ENCODE data around the gene GSE1.

Gene GSE1

DNA sequence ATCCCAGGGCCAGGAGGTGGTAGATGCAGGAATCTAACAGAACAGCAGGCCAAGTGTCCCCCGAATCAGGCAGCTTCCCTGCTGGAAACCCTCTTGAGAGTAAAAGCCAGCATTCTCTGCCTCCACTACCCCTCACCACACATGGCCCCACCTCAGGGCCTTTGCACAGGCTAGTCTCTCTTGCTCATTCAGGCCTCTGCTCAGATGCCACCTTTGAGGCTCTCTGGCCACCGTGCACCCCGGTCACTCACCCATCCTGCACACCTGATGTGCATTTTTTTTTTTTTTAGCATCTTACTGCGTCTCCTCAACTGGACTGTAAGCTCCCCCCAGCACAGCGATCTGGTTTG lies 34.5 kb upstream of the GSE1 start:
- H3K27ac ChIP-seq (replicated peaks) = no peak overlapping the region
- TF ChIP-seq, protein P1, sequence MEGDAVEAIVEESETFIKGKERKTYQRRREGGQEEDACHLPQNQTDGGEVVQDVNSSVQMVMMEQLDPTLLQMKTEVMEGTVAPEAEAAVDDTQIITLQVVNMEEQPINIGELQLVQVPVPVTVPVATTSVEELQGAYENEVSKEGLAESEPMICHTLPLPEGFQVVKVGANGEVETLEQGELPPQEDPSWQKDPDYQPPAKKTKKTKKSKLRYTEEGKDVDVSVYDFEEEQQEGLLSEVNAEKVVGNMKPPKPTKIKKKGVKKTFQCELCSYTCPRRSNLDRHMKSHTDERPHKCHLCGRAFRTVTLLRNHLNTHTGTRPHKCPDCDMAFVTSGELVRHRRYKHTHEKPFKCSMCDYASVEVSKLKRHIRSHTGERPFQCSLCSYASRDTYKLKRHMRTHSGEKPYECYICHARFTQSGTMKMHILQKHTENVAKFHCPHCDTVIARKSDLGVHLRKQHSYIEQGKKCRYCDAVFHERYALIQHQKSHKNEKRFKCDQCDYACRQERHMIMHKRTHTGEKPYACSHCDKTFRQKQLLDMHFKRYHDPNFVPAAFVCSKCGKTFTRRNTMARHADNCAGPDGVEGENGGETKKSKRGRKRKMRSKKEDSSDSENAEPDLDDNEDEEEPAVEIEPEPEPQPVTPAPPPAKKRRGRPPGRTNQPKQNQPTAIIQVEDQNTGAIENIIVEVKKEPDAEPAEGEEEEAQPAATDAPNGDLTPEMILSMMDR (IDR thresholded peaks at IDR 0.05; ENCODE audit: insufficient read depth, low read length) = no peak
- no peak for TF ChIP-seq POLR2AphosphoS5 (IDR thresholded peaks at IDR 0.05; ENCODE audit: low read depth)
- TF ChIP-seq SPI1 (IDR thresholded peaks at IDR 0.05; ENCODE audit: borderline replicate concordance, low read depth) = no peak
- TF ChIP-seq, protein P2, sequence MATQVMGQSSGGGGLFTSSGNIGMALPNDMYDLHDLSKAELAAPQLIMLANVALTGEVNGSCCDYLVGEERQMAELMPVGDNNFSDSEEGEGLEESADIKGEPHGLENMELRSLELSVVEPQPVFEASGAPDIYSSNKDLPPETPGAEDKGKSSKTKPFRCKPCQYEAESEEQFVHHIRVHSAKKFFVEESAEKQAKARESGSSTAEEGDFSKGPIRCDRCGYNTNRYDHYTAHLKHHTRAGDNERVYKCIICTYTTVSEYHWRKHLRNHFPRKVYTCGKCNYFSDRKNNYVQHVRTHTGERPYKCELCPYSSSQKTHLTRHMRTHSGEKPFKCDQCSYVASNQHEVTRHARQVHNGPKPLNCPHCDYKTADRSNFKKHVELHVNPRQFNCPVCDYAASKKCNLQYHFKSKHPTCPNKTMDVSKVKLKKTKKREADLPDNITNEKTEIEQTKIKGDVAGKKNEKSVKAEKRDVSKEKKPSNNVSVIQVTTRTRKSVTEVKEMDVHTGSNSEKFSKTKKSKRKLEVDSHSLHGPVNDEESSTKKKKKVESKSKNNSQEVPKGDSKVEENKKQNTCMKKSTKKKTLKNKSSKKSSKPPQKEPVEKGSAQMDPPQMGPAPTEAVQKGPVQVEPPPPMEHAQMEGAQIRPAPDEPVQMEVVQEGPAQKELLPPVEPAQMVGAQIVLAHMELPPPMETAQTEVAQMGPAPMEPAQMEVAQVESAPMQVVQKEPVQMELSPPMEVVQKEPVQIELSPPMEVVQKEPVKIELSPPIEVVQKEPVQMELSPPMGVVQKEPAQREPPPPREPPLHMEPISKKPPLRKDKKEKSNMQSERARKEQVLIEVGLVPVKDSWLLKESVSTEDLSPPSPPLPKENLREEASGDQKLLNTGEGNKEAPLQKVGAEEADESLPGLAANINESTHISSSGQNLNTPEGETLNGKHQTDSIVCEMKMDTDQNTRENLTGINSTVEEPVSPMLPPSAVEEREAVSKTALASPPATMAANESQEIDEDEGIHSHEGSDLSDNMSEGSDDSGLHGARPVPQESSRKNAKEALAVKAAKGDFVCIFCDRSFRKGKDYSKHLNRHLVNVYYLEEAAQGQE (IDR thresholded peaks at IDR 0.05; ENCODE audit: insufficient replicate concordance, low read depth) = no peak
- TF ChIP-seq GABPA (IDR thresholded peaks at IDR 0.05; ENCODE audit: low read depth) = no peak
- no peak overlapping the region for H3K4me3 ChIP-seq (replicated peaks; ENCODE audit: insufficient read depth, low read length)
- DNase-seq (ENCODE audit: low read depth in 1 of 2, low spot score in 1 of 2) = no peak
- H3K27me3 ChIP-seq (ENCODE audit: insufficient read depth, poor library complexity, severe bottlenecking) = no peaks in the 10 kb centered on the region

DNA sequence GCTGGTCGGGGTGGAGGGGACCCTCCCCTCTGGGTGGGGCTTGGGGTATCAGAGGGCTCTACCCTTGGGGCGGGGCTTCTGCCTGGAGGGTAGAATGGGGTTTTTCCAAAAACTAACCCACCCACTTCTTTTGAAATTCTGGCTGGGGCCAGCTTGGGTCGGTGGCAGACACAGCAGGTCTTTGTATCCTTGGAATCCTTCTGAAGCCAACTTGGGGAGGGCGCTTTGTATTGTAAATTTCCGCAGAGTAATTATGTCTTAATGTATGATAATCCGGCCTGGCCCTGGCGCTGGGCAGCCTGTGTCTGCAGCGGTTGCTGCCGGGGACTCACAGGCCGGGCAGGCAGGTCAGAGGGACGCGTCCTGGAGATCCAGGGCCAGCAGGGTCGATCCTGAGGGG lies 33.9 kb upstream of the GSE1 start:
- no peak for DNase-seq (ENCODE audit: low read depth in 1 of 2, low spot score in 1 of 2)
- TF ChIP-seq SPI1 (IDR thresholded peaks at IDR 0.05; ENCODE audit: borderline replicate concordance, low read depth) (no peak), GABPA (IDR thresholded peaks at IDR 0.05; ENCODE audit: low read depth) (no peak), POLR2AphosphoS5 (IDR thresholded peaks at IDR 0.05; ENCODE audit: low read depth) (no peak)
- TF ChIP-seq, protein P2 (IDR thresholded peaks at IDR 0.05; ENCODE audit: insufficient replicate concordance, low read depth) = no peak
- TF ChIP-seq, protein P1 (IDR thresholded peaks at IDR 0.05; ENCODE audit: insufficient read depth, low read length) = no peak
- no peak overlapping the region for H3K4me3 ChIP-seq (replicated peaks; ENCODE audit: insufficient read depth, low read length)
- no peaks in the 10 kb centered on the region for H3K27me3 ChIP-seq (ENCODE audit: insufficient read depth, poor library complexity, severe bottlenecking)
- H3K27ac ChIP-seq (replicated peaks) = no peak overlapping the region

DNA sequence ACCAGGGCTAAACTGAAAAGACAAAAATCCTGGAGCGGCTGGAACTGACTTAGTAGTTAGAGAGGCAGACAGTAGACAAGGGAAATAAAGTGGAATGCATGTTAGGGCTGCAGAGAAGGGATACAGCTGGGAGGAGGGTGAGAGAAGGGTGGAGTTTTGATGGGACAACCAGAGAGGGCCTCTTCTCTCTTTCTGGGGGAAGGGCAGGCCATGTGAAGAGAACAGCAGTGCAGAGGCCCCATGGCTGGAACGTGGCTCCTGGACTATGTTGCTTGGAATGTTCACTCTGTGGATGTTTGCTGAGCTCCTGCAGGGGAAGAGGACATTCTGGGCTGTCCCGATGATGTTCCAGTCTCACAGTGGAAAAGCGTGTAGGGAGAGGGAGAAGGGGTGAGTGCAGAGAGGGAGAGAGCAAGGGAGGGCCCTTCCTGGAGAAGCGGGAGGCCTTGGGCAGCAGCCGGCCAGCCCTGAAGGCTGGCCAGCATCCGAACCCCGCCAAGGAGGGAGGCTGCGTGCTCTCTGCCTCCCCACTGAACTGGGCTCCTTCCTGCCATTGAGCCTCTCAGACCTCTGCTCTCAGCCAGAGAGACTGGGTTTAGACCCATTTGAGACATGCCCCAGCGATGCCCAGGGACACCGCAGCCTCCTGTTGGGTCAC lies 33.1 kb upstream of the GSE1 start:
- no peaks in the 10 kb centered on the region for H3K27me3 ChIP-seq (ENCODE audit: insufficient read depth, poor library complexity, severe bottlenecking)
- H3K27ac ChIP-seq (replicated peaks) = no peak overlapping the region
- no peak overlapping the region for H3K4me3 ChIP-seq (replicated peaks; ENCODE audit: insufficient read depth, low read length)
- DNase-seq (ENCODE audit: low read depth in 1 of 2, low spot score in 1 of 2) = no peak
- TF ChIP-seq GABPA (IDR thresholded peaks at IDR 0.05; ENCODE audit: low read depth) = no peak
- no peak for TF ChIP-seq POLR2AphosphoS5 (IDR thresholded peaks at IDR 0.05; ENCODE audit: low read depth)
- TF ChIP-seq, protein P2 (IDR thresholded peaks at IDR 0.05; ENCODE audit: insufficient replicate concordance, low read depth) = no peak
- no peak for TF ChIP-seq SPI1 (IDR thresholded peaks at IDR 0.05; ENCODE audit: borderline replicate concordance, low read depth)
- TF ChIP-seq, protein P1 (IDR thresholded peaks at IDR 0.05; ENCODE audit: insufficient read depth, low read length) = no peak

All from HL-60 (cell line).